GM18951 (cell line): ENCODE data around the gene PGC.
"Not testable (repeated sequence)": the region's sequence is repeated elsewhere in the genome, so short reads cannot be mapped to it uniquely, and the experiment has no call there.

Source experiments
- POLR2A ChIP-seq: IDR thresholded peaks from 4 replicates; pipeline ENCODE4 v1.6.1; 2011; ENCODE audit warnings: mild to moderate bottlenecking; ENCODE audit not compliant: insufficient read length, insufficient read depth; ENCODE audit errors: extremely low read depth
- in situ Hi-C: fragments of 300-500 bp; cut with MboI; formaldehyde crosslinking; loops from one replicate; pipeline ENCODE4 v1.12.0; 2022; ENCODE audit warnings: low sequenced_read_pairs, mixed read lengths, inconsistent platforms; ENCODE audit not compliant: unreplicated experiment

PGC gene

GRCh38 chr6:41768545-41769308 is 21.5 kb upstream of the PGC start:
- in situ Hi-C loops, result no loop called here
- no peak for TF ChIP-seq POLR2A

GRCh38 chr6:41767112-41767833 is 20.1 kb upstream of the PGC start:
- in situ Hi-C loops, result no loop called here
- no peak for TF ChIP-seq POLR2A

- in situ Hi-C loops, result not testable (repeated sequence)
Observed at GRCh38 chr6:41766043-41766664, 19.0 kb upstream of the PGC start.

- no peak for TF ChIP-seq POLR2A
- in situ Hi-C loops, result no loop called here
Observed at GRCh38 chr6:41763470-41763869, 16.3 kb upstream of the PGC start.

- no peak for TF ChIP-seq POLR2A
- in situ Hi-C loops, result no loop called here
Observed at GRCh38 chr6:41759905-41760579, 12.8 kb upstream of the PGC start.

GRCh38 chr6:41759106-41759904 is 12.1 kb upstream of the PGC start:
- in situ Hi-C loops, result no loop called here
- no peak for TF ChIP-seq POLR2A

- TF ChIP-seq POLR2A, result no peak
- in situ Hi-C loops, result no loop called here
Observed at GRCh38 chr6:41758641-41759035, 11.4 kb upstream of the PGC start.

GRCh38 chr6:41757931-41758640 is 10.9 kb upstream of the PGC start:
- in situ Hi-C loops, result no loop called here
- TF ChIP-seq POLR2A, result no peak

GRCh38 chr6:41757271-41757670 is 10.1 kb upstream of the PGC start:
- in situ Hi-C loops, result no loop called here
- no peak for TF ChIP-seq POLR2A

GRCh38 chr6:41756354-41756753 is 9.2 kb upstream of the PGC start:
- in situ Hi-C loops, result no loop called here
- no peak for TF ChIP-seq POLR2A

- in situ Hi-C loops, result no loop called here
- TF ChIP-seq POLR2A, result no peak
Observed at GRCh38 chr6:41755895-41756294, 8.7 kb upstream of the PGC start.

- TF ChIP-seq POLR2A, result no peak
- in situ Hi-C loops, result no loop called here
Observed at GRCh38 chr6:41750374-41750773, 3.2 kb upstream of the PGC start.
